OCI-LY7 (cell line): ENCODE results near the gene PADI3. TPM values are rescaled to one million over a fixed set of nuclear protein-coding genes. Genes with fewer than 3 reads are reported as not detected.

Experiments
- BruUV-seq: library from RNA; stranded (reverse); fragments of 400-500 nt; replicated peaks from 2 replicates; lab custom pipeline; 2021; lab: Mats Ljungman, UMichigan
- CTCF ChIA-PET: fragments of 300-600 bp; sonication (Branson Sonifier 250); formaldehyde crosslinking; loops from one replicate; lab custom pipeline; 2022; ENCODE audit warnings: antibody characterized with exemption; ENCODE audit not compliant: unreplicated experiment; lab: Charles Lee
- POLR2A ChIA-PET: fragments of 300-600 bp; sonication (Branson Sonifier 250); formaldehyde crosslinking; loops from one replicate; lab custom pipeline; 2022; ENCODE audit warnings: antibody characterized with exemption; lab: Charles Lee
- DNase-seq: peaks from one replicate; pipeline ENCODE4 v3.0.0-alpha.2; 2015; ENCODE audit warnings: low spot score
- H2AFZ ChIP-seq: fragments of 200-600 bp; sonication (generic), shearing (Covaris generic); 2 replicates; pipeline ENCODE4 v1.6.1; 2014; ENCODE audit warnings: mild to moderate bottlenecking, antibody characterized with exemption, low read length, moderate library complexity
- H3K27ac ChIP-seq: fragments of 200-600 bp; sonication (generic); 2 replicates; pipeline ENCODE4 v1.5.1; 2014; ENCODE audit warnings: mixed run types, low read depth, mild to moderate bottlenecking, moderate library complexity, low read length, inconsistent platforms; ENCODE audit not compliant: poor library complexity, severe bottlenecking
- H3K36me3 ChIP-seq: fragments of 200-600 bp; sonication (generic); 2 replicates; pipeline ENCODE4 v1.6.1; 2014; ENCODE audit warnings: mild to moderate bottlenecking, antibody characterized with exemption, low read length, moderate library complexity, mixed read lengths; ENCODE audit not compliant: insufficient read depth
- H3K4me1 ChIP-seq: fragments of 200-600 bp; sonication (generic); 2 replicates; pipeline ENCODE4 v1.5.1; 2014; ENCODE audit warnings: mild to moderate bottlenecking, low read length; ENCODE audit not compliant: insufficient read depth, poor library complexity, severe bottlenecking
- H3K4me2 ChIP-seq: fragments of 200-600 bp; sonication (generic); 2 replicates; pipeline ENCODE4 v1.6.1; 2014; ENCODE audit warnings: mild to moderate bottlenecking, low read length
- H3K4me3 ChIP-seq: fragments of 200-600 bp; sonication (generic); 2 replicates; pipeline ENCODE4 v1.5.1; 2014; ENCODE audit warnings: mild to moderate bottlenecking, low read depth, low read length; ENCODE audit not compliant: poor library complexity, severe bottlenecking
- H3K79me2 ChIP-seq: fragments of 200-600 bp; sonication (generic); 2 replicates; pipeline ENCODE4 v1.6.1; 2016; ENCODE audit warnings: low read depth, mild to moderate bottlenecking, low read length, moderate library complexity, mixed read lengths; ENCODE audit not compliant: insufficient read depth
- H3K9me2 ChIP-seq: fragments of 200-600 bp; sonication (generic); 2 replicates; pipeline ENCODE4 v1.6.1; 2016; ENCODE audit warnings: mild to moderate bottlenecking, low read length, mixed read lengths; ENCODE audit not compliant: insufficient read depth
- H3K9me3 ChIP-seq: fragments of 200-600 bp; sonication (generic); 2 replicates; pipeline ENCODE4 v1.6.1; 2014; ENCODE audit warnings: mild to moderate bottlenecking, mixed run types, low read length, mixed read lengths
- H4K20me1 ChIP-seq: fragments of 200-600 bp; sonication (generic); 2 replicates; pipeline ENCODE4 v1.6.1; 2014; ENCODE audit warnings: mild to moderate bottlenecking, antibody characterized with exemption, low read length, moderate library complexity, mixed read lengths; ENCODE audit not compliant: insufficient read depth
- CTCF ChIP-seq: fragments of 200-600 bp; sonication (generic); conservative IDR thresholded peaks from 2 replicates; pipeline ENCODE4 v1.5.1; 2014; ENCODE audit warnings: mild to moderate bottlenecking, antibody characterized with exemption, low read length, moderate library complexity, mixed read lengths
- EZH2phosphoT487 ChIP-seq: fragments of 200-600 bp; sonication (generic); IDR thresholded peaks from 2 replicates; pipeline ENCODE4 v1.6.1; 2018; ENCODE audit warnings: low read depth, borderline replicate concordance, mild to moderate bottlenecking, mixed run types, antibody characterized with exemption, low read length, moderate library complexity, mixed read lengths
- intact Hi-C: fragments of 100-400 bp; cut with micrococcal nuclease; formaldehyde crosslinking; loops from one replicate; pipeline ENCODE4 v1.10.0; 2022; ENCODE audit not compliant: unreplicated experiment
- total RNA-seq, 2 experiments: library from RNA; depleted of rRNA in 1 of 2; stranded (reverse); fragments of >200 nt in 1 of 2; shearing (Covaris generic) in 1 of 2; gene quantifications; 2 replicates each; pipeline ENCODE4 v1.2.3, GENCODE V29; 2014 to 2022

The PADI3 gene
- total RNA-seq, 2 experiments from 2014 or later = not detected

DNA sequence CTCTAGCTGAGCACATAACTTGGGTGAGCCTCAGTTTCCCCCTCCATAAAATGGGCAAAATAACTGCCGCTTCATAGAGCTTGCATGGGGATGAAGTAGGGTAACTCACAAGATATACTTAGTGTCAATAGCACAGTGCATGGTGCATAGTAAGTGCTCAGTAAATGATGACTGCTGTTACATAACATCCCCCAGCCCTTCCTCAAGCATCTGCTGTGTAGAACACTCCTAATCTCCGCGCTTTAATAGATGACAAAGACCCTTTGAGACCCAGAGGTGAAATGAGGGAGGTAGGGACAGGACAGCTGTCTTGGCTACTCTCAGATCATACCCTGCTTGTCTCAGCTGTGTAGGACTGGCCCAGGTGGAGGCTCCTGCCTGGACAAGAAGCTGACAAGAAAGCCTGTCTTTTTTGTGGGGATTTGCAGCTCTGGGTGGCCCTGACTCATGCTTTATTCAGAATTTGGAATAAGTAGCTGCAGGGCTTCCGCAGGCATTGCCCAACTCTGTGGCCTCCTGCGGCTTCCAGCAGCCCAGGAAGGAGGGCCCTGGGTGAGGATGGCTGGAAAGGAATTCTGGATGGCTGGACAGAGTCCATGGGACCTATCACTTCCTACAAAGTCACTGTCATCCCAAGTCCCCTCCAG is 38.4 kb downstream of the PADI3 start:
- H3K4me3 ChIP-seq = no peak overlapping the region
- no TSS peak for BruUV-seq
- H3K4me2 ChIP-seq = no peak overlapping the region
- POLR2A ChIA-PET = no interaction called here
- no peaks in the 10 kb centered on the region for H3K9me3 ChIP-seq
- CTCF ChIA-PET = no interaction called here
- no peaks in the 10 kb centered on the region for H3K4me1 ChIP-seq
- no peak overlapping the region for H2AFZ ChIP-seq
- H3K79me2 ChIP-seq = no peaks in the 10 kb centered on the region
- no peaks in the 10 kb centered on the region for H3K9me2 ChIP-seq
- no peaks in the 10 kb centered on the region for H3K36me3 ChIP-seq
- no peak for DNase-seq
- no peak overlapping the region for H3K27ac ChIP-seq
- TF ChIP-seq CTCF = no peak
- no peak for TF ChIP-seq EZH2phosphoT487
- no peaks in the 10 kb centered on the region; the same call in 1 of the 2 replicates for H4K20me1 ChIP-seq
- intact Hi-C loops = no loop called here

- Histone ChIP-seq H3K9me3 (no peaks in the 10 kb centered on the region), H3K4me3 (no peak overlapping the region), H3K79me2 (no peaks in the 10 kb centered on the region), H2AFZ (no peak overlapping the region), H3K36me3 (no peaks in the 10 kb centered on the region), H3K27ac (no peak overlapping the region), H4K20me1 (no peaks in the 10 kb centered on the region; the same call in 1 of the 2 replicates), H3K9me2 (no peaks in the 10 kb centered on the region), H3K4me1 (no peaks in the 10 kb centered on the region), H3K4me2 (no peak overlapping the region)
- no TSS peak for BruUV-seq
- POLR2A ChIA-PET = no interaction called here
- TF ChIP-seq EZH2phosphoT487 = no peak
- no peak for TF ChIP-seq CTCF
- intact Hi-C loops = no loop called here
- DNase-seq = no peak
- CTCF ChIA-PET = no interaction called here
Measured at GRCh38 chr1:17289721-17290120, 40.8 kb downstream of the PADI3 start.

- BruUV-seq = no TSS peak
- ChIA-PET CTCF (no interaction called here), POLR2A (no interaction called here)
- no peak for DNase-seq
- Histone ChIP-seq H3K9me3 (no peaks in the 10 kb centered on the region), H3K27ac (no peak overlapping the region), H2AFZ (no peak overlapping the region), H3K9me2 (no peaks in the 10 kb centered on the region), H3K36me3 (no peaks in the 10 kb centered on the region), H3K4me3 (no peak overlapping the region), H4K20me1 (no peaks in the 10 kb centered on the region; the same call in 1 of the 2 replicates), H3K4me2 (no peak overlapping the region), H3K79me2 (no peaks in the 10 kb centered on the region), H3K4me1 (no peaks in the 10 kb centered on the region)
- TF ChIP-seq CTCF (no peak), EZH2phosphoT487 (no peak)
- intact Hi-C loops = no loop called here
Measured at GRCh38 chr1:17290553-17290952, 41.7 kb downstream of the PADI3 start.
